Tibial nerve (tissue), 4 donors: ENCODE results near the gene SPON1.

Source experiments
- EP300 ChIP-seq, 2 donors: sonication (generic); formaldehyde crosslinking; IDR thresholded peaks; one replicate each; pipeline ENCODE4 v1.6.1; 2017; ENCODE audit warnings: antibody characterized with exemption in 2 of 2, mild to moderate bottlenecking in 1 of 2
- POLR2A ChIP-seq, 2 donors: fragments of 450-650 bp; IDR thresholded peaks; one replicate each; pipeline ENCODE4 v1.6.1; 2017; ENCODE audit warnings: antibody characterized with exemption in 2 of 2, mild to moderate bottlenecking in 2 of 2, moderate library complexity in 2 of 2
- TF ChIP-seq, protein P1 (sequence below), 5 experiments: fragments of 200-600 bp in 3 of 5; fragments of 450-650 bp in 2 of 5; sonication (generic) in 3 of 5; IDR thresholded peaks; one replicate each; pipeline ENCODE4 v1.5.1; 2016 to 2019; ENCODE audit warnings: antibody characterized with exemption in 5 of 5, mild to moderate bottlenecking in 3 of 5, moderate library complexity in 2 of 5

GRCh38 chr11:14106303-14107049 is 144.0 kb downstream of the SPON1 start:
- TF ChIP-seq, protein P1, sequence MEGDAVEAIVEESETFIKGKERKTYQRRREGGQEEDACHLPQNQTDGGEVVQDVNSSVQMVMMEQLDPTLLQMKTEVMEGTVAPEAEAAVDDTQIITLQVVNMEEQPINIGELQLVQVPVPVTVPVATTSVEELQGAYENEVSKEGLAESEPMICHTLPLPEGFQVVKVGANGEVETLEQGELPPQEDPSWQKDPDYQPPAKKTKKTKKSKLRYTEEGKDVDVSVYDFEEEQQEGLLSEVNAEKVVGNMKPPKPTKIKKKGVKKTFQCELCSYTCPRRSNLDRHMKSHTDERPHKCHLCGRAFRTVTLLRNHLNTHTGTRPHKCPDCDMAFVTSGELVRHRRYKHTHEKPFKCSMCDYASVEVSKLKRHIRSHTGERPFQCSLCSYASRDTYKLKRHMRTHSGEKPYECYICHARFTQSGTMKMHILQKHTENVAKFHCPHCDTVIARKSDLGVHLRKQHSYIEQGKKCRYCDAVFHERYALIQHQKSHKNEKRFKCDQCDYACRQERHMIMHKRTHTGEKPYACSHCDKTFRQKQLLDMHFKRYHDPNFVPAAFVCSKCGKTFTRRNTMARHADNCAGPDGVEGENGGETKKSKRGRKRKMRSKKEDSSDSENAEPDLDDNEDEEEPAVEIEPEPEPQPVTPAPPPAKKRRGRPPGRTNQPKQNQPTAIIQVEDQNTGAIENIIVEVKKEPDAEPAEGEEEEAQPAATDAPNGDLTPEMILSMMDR (IDR thresholded peaks at IDR 0.05), result no peak
- TF ChIP-seq POLR2A (IDR thresholded peaks at IDR 0.05) (no peak), EP300 (IDR thresholded peaks at IDR 0.05) (no peak)
